GM18505 (cell line): Measurements from ENCODE around the gene PTPDC1.
"Not testable (repeated sequence)": the region's sequence is repeated elsewhere in the genome, so short reads cannot be mapped to it uniquely, and the experiment has no call there.

Source experiments
- ATAC-seq: cut with Tn5 transposase; IDR thresholded peaks from one replicate; pipeline ENCODE4 v1.9.1; 2021; ENCODE audit not compliant: unreplicated experiment
- POLR2A ChIP-seq: IDR thresholded peaks from 4 replicates; pipeline ENCODE4 v1.6.1; 2011; ENCODE audit warnings: borderline replicate concordance; ENCODE audit not compliant: insufficient read depth, insufficient read length; ENCODE audit errors: extremely low read depth

The PTPDC1 gene

DNA sequence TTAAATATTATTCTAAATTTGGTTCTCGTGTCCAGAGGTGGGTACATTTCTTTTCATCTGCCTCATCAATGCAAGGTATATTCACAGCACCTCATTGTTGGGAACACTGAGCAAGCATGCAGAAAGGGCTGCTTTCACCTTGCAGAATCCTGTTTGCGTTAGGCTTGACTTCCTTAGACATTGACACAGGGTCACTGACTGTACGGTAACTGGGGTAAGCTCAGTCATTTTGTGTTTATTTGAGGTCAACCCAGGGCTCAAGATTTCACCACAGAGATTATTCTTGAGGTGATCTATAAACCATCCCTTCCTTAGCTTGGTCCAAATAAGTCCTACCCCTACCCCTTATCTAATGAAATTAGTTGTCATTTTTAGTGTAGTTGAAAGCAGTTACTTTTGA is 1.7 kb upstream of the PTPDC1 start:
- no peak for ATAC-seq
- no peak for TF ChIP-seq POLR2A

DNA sequence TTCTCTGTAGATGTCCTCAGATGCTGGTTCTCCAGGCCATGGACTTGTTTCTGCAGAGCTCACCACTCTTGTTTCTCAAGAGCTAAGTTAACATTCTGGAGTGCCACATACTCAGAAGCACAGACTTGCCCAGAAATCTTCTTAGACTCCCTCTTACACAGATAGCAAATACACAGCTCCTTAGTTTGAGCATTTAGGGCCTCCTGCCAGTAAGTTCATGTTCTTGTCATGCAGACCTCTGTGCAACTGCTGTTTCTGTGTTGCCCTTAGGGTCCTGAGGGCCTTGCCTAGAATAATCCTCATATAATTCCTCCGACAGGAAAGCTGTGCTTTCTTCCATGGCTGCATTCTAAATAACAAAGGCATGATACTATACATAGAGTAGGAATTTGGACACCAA is 1.3 kb upstream of the PTPDC1 start:
- TF ChIP-seq POLR2A: no peak
- no peak for ATAC-seq

DNA sequence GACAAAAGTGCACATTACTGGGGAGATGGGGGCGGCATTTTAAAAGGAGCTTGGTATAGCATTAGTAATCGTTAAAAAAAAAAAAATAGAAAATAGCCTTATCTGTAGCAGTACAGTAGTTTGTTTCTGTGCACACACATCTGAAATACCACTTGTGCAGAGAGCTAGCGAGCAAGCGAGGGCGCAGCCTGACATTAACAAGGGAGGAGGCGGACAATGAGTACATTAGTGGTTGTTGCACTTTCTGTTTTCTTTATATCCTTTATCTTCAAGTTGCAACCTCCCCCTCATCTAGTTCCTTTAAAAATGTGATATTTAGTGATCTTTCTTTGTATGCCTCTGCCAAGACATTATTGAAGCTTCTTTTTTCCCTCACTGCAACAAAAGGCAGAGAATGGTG is 880 bp upstream of the PTPDC1 start:
- TF ChIP-seq POLR2A: no peak
- no peak for ATAC-seq

DNA sequence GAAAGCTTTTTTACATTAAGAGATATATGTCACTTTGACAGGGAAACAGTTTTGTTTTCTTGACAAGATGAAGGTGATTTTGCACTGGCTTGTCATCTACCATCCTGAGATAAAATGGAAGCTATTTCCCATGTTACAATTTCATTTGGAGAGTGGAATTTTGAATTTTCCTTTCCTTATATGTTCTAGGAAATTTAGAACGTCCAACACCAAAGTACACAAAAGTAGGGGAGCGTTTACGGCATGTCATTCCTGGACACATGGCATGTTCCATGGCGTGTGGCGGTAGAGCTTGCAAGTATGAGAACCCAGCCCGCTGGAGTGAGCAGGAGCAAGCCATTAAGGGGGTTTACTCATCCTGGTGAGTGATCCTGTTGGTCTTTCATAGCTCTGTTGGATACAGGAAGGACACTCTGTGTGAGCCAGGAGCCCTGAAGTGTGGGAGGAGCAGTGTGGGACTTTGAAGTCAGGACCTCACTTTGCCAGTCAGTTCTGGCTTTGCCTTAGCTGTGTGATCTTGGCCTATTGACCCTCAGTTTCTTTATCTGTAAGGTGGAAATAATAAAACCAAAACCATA is 887 bp downstream of the PTPDC1 start:
- no peak for TF ChIP-seq POLR2A

DNA sequence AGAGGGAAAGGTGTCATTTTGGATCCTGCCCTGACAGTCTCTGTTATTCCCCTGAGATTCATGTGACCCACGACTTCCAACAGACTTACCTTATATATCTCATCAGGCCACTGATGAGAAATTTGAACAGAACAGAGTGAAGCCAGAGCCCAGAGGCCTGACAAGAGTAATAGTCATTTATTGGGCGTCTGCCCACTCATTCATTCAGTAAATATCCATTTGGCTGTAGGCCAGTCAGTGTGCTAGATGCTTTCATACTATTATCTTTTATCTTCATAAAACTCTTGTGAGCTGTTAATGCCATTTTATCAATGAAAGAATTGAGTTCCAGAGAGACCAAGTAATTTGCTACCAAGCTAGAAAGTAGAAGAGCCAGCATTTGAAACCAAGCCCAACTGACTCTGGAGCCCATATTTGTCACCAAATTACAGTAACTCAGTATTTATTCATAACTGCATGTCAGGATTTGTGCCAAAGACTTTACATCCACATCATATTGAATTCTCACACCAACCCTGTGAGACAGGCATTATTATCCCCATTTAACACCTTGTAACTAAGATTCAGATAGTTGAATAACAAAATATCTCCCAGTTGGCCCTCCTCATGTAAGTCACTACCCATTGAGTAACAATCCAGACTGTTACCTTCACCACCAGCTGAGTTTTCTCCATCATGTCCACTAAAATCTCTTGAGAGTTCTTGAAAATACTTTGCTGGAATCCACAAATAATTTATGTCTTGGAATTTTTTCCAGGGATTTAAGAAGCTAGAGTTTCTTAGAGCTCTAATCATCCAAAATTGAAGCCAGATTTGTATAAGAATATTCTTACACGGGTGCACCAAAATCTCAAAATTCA is 2.5 kb downstream of the PTPDC1 start:
- ATAC-seq: no peak
- no peak for TF ChIP-seq POLR2A

More for the DNA sequence above, 887 bp downstream of the PTPDC1 start:
- ATAC-seq: no peak

DNA sequence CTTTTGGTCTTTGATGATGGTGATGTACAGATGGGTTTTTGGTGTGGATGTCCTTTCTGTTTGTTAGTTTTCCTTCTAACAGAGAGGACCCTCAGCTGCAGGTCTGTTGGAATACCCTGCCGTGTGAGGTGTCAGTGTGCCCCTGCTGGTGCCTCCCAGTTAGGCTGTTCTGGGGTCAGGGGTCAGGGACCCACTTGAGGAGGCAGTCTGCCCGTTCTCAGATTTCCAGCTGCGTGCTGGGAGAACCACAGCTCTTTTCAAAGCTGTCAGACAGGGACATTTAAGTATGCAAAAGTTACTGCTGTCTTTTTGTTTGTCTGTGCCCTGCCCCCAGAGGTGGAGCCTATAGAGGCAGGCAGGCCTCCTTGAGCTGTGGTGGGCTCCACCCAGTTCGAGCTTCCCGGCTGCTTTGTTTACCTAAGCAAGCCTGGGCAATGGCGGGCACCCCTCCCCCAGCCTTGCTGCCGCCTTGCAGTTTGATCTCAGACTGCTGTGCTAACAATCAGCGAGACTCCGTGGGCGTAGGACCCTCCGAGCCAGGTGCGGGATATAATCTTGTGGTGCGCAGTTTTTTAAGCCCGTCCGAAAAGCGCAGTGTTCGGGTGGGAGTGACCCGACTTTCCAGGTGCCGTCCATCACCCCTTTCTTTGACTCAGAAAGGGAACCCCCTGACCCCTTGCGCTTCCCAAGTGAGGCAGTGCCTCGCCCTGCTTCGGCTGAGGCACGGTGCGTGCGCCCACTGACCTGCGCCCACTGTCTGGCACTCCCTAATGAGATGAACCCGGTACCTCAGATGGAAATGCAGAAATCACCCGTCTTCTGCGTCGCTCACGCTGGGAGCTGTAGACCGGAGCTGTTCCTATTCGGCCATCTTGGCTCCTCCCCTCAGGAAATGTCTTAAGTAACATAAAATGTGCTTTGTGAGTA is 10.2 kb downstream of the PTPDC1 start:
- not testable (repeated sequence) for ATAC-seq

DNA sequence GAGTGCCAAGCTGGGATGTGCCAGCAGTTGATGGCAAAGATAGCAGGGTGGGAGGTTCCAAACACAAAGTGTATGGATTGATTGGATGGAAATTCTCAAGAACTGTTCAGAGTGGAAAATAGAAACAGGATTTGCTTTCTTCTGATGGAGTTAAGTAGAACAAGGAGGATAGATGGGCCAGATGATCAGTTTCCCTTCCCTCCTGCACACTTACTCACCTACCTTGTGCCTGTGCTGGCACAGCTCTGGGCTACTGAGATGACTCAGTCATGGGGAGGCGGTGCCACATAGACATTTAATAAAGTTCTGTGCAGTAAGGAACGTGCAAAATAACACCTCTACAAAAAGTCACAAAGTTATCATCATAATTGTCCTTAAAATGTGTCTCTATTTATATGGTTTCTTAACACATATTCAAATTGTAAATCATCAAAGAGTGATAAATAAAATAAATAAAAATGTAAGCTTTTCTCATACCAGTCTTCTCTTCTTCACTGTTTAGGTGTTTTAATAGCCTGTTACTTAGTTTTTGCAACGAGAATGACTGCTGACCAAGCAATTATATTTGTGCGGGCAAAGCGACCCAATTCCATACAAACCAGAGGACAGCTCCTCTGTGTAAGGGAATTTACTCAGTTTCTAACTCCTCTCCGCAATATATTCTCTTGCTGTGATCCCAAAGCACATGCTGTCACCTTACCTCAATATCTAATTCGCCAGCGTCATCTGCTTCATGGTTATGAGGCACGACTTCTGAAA is 12.7 kb downstream of the PTPDC1 start:
- no peak for TF ChIP-seq POLR2A
- ATAC-seq: no peak

DNA sequence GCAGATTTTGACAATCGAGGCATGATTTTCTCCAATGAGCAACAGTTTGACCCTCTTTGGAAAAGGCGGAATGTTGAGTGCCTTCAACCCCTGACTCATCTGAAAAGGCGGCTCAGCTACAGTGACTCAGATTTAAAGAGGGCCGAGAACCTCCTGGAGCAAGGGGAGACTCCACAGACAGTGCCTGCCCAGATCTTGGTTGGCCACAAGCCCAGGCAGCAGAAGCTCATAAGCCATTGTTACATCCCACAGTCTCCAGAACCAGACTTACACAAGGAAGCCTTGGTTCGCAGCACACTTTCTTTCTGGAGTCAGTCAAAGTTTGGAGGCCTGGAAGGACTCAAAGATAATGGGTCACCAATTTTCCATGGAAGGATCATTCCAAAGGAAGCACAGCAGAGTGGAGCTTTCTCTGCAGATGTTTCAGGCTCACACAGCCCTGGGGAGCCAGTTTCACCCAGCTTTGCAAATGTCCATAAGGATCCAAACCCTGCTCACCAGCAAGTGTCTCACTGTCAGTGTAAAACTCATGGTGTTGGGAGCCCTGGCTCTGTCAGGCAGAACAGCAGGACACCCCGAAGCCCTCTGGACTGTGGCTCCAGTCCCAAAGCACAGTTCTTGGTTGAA is 13.6 kb downstream of the PTPDC1 start:
- no peak for TF ChIP-seq POLR2A
- no peak for ATAC-seq

DNA sequence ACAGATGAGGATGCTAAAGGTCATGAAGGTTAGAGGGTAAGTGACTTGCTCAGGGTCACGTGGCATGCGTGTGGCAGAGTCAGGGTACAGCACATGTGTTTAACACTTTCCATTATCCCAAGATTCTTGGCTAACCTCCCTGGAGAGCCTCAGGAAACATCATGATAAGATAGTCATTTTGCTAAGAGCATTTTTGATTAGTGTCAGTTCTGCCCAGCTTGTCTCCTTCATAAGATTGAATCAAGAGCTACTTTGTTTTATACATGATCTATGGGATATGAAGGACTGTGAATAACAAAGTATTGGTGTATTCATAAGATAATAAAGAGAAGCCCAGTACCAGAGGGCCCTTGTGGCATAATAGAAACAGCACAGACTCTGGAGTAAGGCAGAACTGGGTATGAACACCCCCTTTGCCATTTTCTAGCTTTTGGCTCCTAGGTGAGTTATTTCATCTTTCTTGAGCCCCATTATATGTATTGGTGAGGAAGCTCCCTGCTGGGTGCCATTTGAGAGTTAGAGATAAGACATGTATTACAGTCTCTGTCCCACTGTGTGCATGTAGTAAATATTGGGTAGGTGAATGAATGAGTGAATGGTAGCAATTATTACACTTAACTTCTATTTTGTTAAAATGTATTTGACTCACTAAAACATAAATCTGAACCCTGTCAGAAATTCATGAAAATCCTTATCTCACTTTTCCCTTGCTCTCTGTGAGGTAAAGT is 16.1 kb downstream of the PTPDC1 start:
- no peak for TF ChIP-seq POLR2A
- no peak for ATAC-seq

DNA sequence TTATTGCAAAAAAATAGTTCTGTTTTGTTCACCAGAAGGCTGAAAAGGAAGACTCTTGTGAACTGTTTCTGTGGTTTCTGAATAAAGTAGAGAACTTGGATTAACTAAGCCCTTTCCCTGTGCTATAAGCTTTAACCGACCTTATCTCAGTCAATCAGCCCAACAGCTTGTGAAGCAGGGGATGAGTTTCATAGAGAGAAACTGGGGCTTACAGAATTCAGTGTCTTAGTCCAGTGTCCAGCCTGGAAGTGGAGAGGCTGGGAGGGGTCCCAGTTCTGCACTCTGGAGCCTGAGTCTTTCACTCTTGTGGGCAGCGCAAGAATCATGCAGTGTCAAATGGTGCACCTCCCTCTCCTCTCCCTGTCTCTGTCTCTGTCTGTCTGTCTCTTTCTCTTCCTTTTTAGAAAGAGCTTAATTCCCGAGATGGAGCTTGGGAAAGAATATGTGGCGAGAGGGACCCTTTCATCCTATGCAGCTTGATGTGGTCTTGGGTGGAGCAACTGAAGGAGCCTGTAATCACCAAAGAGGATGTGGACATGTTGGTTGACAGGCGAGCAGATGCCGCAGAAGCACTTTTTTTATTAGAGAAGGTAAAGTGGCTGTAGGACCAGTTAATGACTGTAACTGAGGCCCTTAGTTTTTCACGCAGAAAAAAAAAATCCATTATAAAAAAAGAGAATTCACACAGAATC is 17.0 kb downstream of the PTPDC1 start:
- no peak for TF ChIP-seq POLR2A
- ATAC-seq: no peak

DNA sequence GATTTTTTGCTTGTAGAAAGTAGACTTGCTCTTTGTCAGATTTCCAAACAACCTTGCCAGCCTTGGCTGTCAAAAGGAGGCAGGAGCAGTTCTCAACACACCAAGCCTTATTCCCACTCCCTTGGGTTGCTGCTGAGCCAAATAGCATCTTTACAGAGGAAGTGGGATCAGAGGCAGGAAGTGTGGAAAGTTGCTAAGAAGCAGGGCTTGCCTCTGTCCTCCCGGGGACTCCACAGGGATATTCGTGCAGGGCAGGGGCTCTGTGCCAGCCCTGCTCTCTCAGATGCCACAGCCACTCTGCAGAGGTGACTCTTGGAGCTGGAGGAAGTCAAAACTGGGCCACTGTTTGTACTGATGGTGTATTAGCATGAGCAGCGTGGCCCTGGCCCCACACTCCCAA is 24.3 kb downstream of the PTPDC1 start:
- no peak for TF ChIP-seq POLR2A
- no peak for ATAC-seq

DNA sequence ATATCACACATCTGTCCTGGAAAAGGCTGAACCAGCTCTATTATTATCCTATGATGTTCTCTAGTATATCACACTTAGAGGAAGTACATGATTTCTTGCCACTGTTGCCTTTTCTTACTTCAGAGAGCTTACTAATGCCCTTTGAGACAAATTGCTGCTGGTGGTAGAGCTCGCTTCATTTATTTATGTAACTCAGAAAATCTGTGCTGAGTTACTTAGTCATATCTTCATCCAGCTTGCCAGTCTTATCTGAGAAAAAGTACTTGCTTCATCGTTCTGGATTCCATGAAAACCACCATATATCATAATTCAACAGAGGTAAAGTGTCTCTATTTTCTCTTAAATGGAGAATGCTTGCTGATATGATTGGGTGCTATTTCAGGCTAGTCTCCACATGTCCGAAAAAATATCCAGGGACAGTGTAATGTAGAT is 26.6 kb downstream of the PTPDC1 start:
- TF ChIP-seq POLR2A: no peak
- no peak for ATAC-seq

DNA sequence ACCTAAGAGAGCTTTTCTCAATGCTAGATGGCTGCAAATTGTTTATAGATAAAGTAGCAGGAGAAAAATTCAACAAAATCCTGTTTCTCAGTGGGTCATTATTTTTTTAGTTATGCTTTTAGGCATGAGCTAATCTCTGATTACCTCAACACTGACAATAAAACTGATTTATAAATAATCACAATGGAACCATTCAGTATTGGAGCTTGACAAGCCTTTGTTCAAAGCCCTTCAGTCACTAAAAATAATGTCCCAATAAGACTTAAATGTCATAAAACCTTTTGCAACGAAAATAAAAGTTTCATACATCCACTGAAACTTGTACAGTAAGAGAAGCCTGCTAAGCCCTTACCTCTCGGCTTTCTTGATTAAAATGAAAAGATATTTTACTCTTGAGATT is 27.2 kb downstream of the PTPDC1 start:
- ATAC-seq: no peak
- TF ChIP-seq POLR2A: no peak
